Astrocyte of the cerebellum (primary cell): ENCODE data around the gene U2SURP.

ENCODE experiments used
- DNase-seq: peaks from one replicate; pipeline ENCODE4 v3.0.0-alpha.2; 2011; ENCODE audit warnings: low read depth
- H3K4me3 ChIP-seq: 2 replicates; pipeline ENCODE4 v1.5.1; 2011; ENCODE audit warnings: mild to moderate bottlenecking, low read depth, low read length, moderate library complexity
- CTCF ChIP-seq: IDR thresholded peaks from 2 replicates; pipeline ENCODE4 v1.5.1; 2012; ENCODE audit warnings: low read length, low read depth, moderate library complexity, mild to moderate bottlenecking; ENCODE audit errors: missing control alignments
- in situ Hi-C: cut with HindIII; loops from 2 replicates; pipeline ENCODE4 v1.10.0; 2017; ENCODE audit warnings: low sequenced_read_pairs

Gene U2SURP

GRCh38 chr3:142997330-142997729 is 4.0 kb upstream of the U2SURP start:
- TF ChIP-seq CTCF: no peak
- H3K4me3 ChIP-seq: no peak overlapping the region
- DNase-seq: no peak
- in situ Hi-C loops: loop anchor here (25.0 kb wide), 1 partner anchor 160 kb away; no protein-coding TSS in a partner anchor

- DNase-seq: no peak
- in situ Hi-C loops: loop anchor here (25.0 kb wide), 1 partner anchor 161 kb away; no protein-coding TSS in a partner anchor
- no peak for TF ChIP-seq CTCF
- no peak overlapping the region for H3K4me3 ChIP-seq
These were observed 2.9 kb upstream of the U2SURP start for GRCh38 chr3:142998439-142998838.

GRCh38 chr3:142999881-143000280 is 1.5 kb upstream of the U2SURP start:
- H3K4me3 ChIP-seq: peak overlapping the region; percentile 98
- no peak for DNase-seq
- TF ChIP-seq CTCF: no peak
- in situ Hi-C loops: loop anchor here (25.0 kb wide), 2 partner anchors 163 to 413 kb away; partner anchors contain the start of genes ATR and PLS1

- in situ Hi-C loops: loop anchor here (25.0 kb wide), 1 partner anchor 413 kb away; the partner anchor contains the start of genes ATR and PLS1
- DNase-seq: peak; percentile 27
- H3K4me3 ChIP-seq: peak overlapping the region; percentile 98
- no peak for TF ChIP-seq CTCF
These were observed 842 bp upstream of the U2SURP start for GRCh38 chr3:143000528-143000927.

- DNase-seq: no peak
- TF ChIP-seq CTCF: no peak
- H3K4me3 ChIP-seq: peak overlapping the region; percentile 98
- in situ Hi-C loops: loop anchor here (25.0 kb wide), 1 partner anchor 414 kb away; the partner anchor contains the start of genes ATR and PLS1
These were observed 369 bp upstream of the U2SURP start for GRCh38 chr3:143001034-143001368.

- DNase-seq: no peak
- in situ Hi-C loops: loop anchor here (25.0 kb wide), 1 partner anchor 415 kb away; the partner anchor contains the start of genes ATR and PLS1
- H3K4me3 ChIP-seq: peak overlapping the region; percentile 98
- TF ChIP-seq CTCF: no peak
These were observed 828 bp downstream of the U2SURP start for GRCh38 chr3:143002083-143002712.
